Kidney capillary endothelial cell (primary cell): ENCODE measurements around the gene PHOX2B.
A peak's percentile ranks its signal among the peaks of the same experiment; 100 is the strongest.
"Not testable (repeated sequence)": the region's sequence is repeated elsewhere in the genome, so short reads cannot be mapped to it uniquely, and the experiment has no call there.

Experiments
- DNase-seq: peaks from one replicate; pipeline ENCODE4 v3.0.0-alpha.2; 2018; ENCODE audit warnings: low spot score

PHOX2B gene

GRCh38 chr4:41748074-41748570, 403 bp downstream of the PHOX2B start:
- DNase-seq = no peak

- no peak for DNase-seq
Measured at GRCh38 chr4:41747230-41748055, 1.1 kb downstream of the PHOX2B start.

GRCh38 chr4:41746440-41747229, 1.9 kb downstream of the PHOX2B start:
- no peak for DNase-seq

- DNase-seq = no peak
Measured at GRCh38 chr4:41746025-41746439, 2.5 kb downstream of the PHOX2B start.

GRCh38 chr4:41745292-41746024, 3.1 kb downstream of the PHOX2B start:
- no peak for DNase-seq

- no peak for DNase-seq
Measured at GRCh38 chr4:41744572-41745291, 3.8 kb downstream of the PHOX2B start.

- DNase-seq = no peak
Measured at GRCh38 chr4:41741354-41741753, 7.2 kb downstream of the PHOX2B start.

- not testable (repeated sequence) for DNase-seq
Measured at GRCh38 chr4:41737491-41737890, 11.0 kb downstream of the PHOX2B start.

GRCh38 chr4:41734371-41734770, 14.2 kb downstream of the PHOX2B start:
- no peak for DNase-seq

GRCh38 chr4:41731569-41732126, 16.9 kb downstream of the PHOX2B start:
- DNase-seq = no peak

GRCh38 chr4:41728573-41728913, 20.0 kb downstream of the PHOX2B start:
- no peak for DNase-seq

- no peak for DNase-seq
Measured at GRCh38 chr4:41727861-41728572, 20.5 kb downstream of the PHOX2B start.

- DNase-seq = no peak
Measured at GRCh38 chr4:41725254-41725653, 23.3 kb downstream of the PHOX2B start.

- DNase-seq = no peak
Measured at GRCh38 chr4:41723286-41723685, 25.2 kb downstream of the PHOX2B start.

GRCh38 chr4:41722181-41722580, 26.3 kb downstream of the PHOX2B start:
- DNase-seq = peak; percentile 51

- no peak for DNase-seq
Measured at GRCh38 chr4:41719417-41719816, 29.1 kb downstream of the PHOX2B start.

- DNase-seq = no peak
Measured at GRCh38 chr4:41718907-41719306, 29.6 kb downstream of the PHOX2B start.

GRCh38 chr4:41715155-41715554, 33.4 kb downstream of the PHOX2B start:
- DNase-seq = no peak

- DNase-seq = no peak
Measured at GRCh38 chr4:41714364-41715000, 34.0 kb downstream of the PHOX2B start.

GRCh38 chr4:41713768-41714167, 34.8 kb downstream of the PHOX2B start:
- DNase-seq = no peak
